GM21717 (cell line): ENCODE measurements around the gene SRF.

Experiments used
- ATAC-seq: cut with Tn5 transposase; IDR thresholded peaks from one replicate; pipeline ENCODE4 v1.9.1; 2021; ENCODE audit warnings: mild to moderate bottlenecking, moderate library complexity; ENCODE audit not compliant: unreplicated experiment

SRF gene

DNA sequence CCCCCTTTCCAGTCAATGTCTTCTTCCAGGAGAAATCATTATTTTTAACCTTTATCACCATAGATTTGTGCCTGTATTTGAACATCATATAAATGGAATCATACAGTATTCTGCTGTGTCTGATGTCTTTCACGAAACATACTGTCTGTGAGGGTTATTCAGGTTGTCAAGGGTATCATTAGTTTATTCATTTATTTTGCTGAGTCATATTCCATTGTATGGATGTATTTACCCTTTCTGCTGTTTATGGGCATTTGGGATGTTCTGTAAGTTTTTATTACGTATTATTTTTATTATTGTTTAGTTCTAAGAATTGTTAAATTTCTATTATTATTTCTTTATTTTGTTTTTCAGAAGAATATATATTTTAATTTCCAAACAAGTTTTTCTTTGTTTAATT, 36.2 kb downstream of the SRF start:
- ATAC-seq = no peak

DNA sequence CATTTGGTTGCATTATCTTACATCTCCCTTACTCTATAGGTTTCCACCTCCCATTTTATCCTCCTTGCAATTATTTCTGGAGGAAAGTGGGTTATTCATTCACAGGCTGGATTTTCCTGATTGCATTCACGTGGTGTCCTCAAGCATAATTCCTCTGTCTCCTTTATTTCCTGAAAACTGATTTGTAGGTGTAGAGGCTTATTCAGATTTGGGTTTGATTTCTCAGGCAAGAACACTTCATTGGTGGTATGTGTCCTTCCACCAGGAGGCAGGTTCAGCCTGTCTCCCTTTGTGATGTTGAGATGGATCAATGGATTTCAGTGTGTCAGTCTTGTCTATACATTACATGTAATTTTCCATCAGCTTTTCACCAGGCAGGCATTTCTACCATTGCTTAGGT, 40.9 kb downstream of the SRF start:
- ATAC-seq = no peak

DNA sequence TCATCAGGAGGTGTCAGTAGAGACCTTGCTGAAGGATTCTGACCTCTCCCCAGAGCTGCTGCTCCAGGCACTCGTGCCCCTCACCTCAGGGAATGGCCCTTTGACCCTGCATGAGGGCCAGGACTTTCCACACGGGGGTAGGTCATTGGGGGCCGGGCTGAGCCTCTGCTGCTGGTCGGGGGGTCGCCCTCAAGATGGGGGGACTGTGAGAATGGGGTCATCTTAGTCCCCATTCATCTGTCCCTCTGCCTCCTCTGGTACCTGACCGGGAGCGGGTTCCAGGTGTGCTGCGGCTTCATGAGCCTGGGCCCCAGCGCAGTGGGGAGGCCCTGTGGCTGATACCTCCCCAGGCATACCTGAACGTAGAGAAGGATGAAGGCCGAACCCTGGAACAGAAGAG, 42.4 kb downstream of the SRF start:
- no peak for ATAC-seq

DNA sequence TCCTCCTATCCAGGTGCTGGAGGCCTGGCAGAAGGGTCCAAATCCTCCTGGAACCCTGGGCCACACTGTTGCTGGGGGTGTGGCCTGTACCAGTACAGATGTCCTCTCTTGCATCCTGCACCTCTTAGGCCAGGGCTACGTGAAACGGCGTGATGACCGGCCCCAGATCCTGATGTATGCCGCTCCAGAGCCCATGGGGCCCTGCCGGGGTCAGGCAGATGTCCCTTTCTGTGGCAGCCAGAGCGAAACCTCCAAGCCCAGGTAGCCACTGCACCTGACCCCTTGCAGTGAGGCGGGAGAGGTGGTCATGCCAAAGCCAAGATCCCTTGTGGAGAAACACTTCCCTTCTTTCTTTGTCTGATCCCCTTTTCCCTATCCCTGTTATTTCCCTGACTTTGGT, 44.0 kb downstream of the SRF start:
- ATAC-seq = no peak

DNA sequence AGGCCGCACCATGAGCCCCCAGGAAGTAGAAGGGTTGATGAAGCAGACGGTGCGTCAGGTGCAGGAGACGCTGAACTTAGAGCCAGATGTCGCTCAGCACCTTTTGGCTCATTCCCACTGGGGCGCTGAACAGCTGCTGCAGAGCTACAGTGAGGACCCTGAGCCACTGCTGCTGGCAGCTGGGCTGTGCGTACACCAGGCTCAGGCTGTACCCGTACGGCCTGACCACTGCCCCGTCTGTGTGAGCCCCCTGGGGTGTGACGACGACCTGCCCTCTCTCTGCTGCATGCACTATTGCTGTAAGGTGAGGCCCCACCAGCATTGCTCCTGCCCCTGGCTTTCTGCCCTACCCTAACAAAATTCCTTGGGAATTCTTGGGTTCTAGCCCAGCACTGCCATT, 45.1 kb downstream of the SRF start:
- ATAC-seq = no peak

DNA sequence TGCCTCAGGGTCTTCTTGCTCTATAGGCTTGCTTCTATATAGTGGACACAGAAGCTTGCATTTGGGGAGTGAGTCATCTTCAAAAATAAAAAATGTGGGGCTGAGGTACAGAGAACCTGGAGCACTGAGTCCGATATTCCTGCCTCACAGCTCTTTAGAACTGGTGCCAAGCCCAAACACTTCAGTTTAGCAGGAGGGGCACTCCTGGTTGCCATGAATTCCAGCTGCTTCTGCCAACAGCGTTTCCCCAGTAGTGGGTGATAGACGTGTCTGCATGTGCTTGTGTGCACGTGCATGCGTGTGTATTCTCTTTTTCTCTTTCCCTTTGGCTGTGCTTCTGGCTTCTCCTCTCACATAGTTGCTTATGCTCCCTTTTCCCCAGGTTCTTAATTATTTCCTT, 46.3 kb downstream of the SRF start:
- ATAC-seq = no peak

DNA sequence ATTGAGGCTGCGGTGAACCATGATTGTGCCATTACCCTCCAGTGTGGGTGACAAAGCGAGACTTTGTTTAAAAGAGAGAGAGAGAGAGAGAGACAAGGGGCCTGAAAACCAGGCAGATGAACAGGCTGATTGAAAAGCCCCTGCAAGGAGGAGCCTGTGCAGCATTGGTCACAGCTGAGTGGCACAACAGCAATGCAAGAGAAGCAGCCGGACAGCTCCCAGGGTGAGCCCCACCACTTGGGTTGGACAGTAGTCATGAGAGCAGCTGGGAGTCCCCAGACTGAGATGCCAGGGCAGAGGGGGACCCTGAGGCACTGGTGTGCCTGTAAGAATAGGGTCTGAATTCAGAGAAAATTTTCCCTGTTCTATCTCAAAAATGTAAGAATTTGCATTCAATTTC, 48.0 kb downstream of the SRF start:
- no peak for ATAC-seq

DNA sequence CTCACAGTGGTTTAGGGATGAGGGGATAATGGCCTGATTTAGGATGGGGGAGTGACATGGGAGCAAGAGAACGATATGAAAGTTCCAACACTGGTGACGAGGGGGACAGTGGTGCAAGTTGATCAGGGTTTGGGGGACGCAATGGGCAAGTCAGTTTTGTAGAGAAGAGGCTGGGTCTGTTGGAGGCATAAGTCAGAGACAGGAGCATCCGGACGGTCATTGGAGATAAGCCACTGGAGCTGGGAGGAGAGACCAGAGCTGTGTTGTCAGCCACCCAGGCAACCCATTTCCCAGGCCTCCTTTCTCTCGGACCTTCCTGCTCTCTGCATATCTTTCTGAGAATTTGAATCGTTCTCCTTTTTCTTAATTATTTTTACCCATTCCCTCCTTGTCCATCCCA, 48.7 kb downstream of the SRF start:
- ATAC-seq = no peak

DNA sequence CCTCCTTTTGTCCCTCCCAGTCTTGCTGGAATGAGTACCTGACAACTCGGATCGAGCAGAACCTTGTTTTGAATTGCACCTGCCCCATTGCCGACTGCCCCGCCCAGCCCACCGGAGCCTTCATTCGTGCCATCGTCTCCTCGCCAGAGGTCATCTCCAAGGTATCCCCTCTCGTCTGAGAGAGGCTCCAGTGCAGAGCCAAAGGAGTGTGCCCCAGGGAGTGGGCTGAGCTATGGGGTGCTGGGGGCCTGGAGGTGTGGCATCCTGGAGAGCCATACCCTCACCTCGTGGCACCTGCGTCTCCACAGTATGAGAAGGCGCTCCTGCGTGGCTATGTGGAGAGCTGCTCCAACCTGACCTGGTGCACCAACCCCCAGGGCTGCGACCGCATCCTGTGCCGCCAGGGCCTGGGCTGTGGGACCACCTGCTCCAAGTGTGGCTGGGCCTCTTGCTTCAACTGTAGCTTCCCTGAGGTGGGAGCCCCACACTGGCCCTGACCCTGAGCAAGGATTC, 49.4 kb downstream of the SRF start:
- no peak for ATAC-seq

DNA sequence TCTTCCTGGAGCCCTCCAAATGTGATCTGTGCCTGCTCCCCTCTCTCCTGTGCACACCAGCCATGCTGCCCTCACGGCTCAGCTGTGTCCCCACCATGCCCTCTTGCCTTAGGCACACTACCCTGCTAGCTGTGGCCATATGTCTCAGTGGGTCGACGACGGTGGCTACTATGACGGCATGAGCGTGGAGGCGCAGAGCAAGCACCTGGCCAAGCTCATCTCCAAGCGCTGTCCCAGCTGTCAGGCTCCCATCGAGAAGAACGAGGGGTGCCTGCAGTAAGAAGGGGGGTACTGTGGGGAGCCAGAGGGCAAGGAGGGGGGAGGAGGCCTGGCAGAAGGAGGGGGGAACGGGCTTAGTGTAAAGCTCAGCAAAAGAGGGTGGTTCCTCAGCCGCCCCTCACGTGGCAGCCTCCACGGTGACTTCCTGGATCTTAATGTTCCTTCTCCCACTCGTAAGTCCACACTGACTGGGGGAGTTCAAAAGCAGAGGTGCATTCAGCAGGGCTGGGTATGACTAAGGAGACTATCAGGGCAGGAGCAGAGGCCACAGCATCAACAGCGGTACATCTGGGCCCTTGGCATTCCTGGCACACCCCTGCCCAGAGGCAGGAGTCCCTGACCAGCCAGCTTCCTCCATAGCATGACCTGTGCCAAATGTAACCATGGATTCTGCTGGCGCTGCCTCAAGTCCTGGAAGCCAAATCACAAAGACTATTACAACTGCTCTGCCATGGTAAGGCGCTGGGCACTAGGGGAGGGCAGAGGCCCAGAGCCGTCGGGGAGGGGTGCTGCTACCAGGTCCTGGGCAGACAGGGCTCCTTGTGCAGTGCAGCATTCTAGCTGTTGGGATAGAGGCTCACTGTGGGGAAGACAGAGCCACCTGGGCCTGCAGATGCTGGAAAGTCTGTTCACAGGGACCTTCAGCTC, 50.2 kb downstream of the SRF start:
- no peak for ATAC-seq

DNA sequence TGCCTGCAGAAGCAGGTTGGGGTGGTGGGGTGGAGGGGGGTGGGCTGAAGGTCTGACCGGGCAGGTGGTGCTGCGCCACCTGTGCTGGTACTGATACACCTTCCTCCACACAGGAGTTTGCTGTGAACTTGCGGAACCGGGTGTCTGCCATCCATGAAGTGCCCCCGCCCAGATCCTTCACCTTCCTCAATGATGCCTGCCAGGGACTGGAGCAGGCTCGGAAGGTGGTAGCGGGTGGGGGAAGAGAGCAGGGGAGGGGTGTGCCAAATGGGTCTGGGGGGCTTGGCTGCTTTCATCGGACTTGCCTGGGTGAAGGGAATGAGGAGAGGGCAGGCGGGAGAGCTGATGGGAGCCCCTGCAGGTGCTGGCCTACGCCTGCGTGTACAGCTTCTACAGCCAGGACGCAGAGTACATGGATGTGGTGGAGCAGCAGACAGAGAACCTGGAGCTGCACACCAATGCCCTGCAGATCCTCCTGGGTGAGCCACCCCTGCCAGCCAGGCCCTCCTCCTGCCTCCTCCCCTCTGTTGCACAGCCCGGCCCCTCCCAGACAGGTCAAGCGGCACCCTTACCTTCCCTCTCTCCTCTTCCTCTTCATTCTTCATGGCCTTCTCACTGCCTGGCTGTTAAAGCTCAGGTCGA, 51.5 kb downstream of the SRF start:
- ATAC-seq = no peak

DNA sequence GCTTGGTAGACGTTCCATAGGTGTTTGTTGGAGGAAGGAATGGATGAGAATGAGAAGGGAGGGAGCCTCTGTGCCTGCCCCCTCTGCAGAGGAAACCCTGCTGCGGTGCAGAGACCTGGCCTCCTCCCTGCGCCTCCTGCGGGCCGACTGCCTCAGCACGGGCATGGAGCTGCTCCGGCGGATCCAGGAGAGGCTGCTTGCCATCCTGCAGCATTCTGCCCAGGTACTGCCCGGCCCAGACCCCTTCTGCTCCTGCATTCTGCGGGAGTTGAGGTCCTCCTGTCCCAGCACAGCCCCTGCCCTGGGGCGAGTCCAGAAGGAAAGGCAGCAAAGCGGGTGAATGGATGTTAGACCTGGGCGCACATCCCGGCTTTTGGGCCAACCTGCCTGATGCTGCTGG, 52.1 kb downstream of the SRF start:
- no peak for ATAC-seq

DNA sequence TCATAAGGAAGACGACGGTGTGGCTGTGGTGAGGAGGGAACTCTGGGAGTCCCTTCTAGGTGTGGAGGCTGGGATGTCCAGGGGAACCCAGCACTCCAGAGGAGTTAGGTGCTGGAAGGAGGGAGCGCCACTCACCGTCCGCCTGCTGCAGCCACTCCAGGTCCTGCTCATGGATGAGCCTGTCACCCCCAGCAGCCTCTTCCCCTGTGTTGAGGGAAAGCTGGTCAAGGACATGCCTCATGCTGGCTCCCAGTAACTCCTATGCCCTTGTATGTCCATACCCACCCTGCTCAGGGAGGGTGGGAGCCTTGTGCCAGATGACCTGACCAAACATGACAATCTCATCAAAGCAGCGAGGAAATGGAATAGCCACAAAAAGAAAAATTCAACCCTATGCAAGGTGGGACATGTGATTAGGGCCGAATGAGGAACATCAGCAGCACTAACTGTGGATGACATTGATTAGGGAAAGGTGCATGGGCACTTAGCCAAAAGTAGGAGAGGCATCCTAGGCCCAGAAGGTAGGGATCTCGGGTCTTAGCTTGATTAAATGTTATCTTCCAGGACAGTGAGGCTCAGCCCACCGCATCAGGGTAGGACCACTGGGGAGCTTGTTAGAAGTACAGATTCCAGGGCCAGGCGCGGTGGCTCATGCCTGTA, 55.3 kb downstream of the SRF start:
- ATAC-seq = no peak

DNA sequence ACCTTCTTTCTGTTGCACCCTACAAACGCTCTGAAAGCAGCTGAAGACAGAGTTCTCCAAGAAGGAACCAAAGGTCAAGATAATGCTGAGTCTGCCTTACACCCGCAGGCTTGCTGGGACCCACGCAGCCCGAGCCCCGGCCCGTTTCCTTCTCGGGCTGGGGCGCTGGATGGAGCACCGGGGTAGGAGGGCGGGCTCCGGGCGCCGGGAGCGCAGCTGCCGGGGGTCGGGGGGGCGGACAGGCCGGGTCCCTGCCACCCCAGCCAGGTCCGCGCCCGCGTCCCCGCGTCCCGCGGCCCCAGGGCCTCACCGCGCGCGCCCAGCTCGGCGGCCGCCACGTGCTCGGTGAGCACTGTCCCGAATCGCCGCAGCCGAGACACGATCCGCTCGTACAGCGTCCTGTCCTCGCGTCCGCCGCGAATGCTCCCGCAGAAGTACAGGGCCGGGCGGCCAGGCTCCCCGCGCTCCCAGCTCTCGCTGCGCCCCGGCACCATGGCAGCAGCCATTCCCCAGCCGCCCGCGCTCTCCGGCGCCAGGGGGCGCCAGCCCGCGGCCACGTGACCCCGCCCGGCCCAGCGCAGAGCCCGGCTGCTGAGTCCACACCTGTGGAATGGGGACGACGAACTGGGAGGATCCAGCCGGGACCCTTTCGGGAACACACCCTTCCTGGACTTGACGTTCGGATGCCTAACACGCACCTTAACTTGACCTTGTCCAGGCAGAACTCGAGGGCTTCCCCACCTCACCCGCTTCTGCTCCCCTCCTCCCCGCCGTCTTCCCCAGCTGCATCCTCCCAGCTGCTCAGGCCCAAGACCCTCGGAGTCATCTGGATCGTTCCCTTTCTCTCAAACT, 58.1 kb downstream of the SRF start, which contains the start of gene DNPH1:
Gene DNPH1 (minus strand): TSS at position 531 of the 852 bp plus-strand sequence. CDS start 25 bp downstream, at position 506.
- ATAC-seq = no peak

DNA sequence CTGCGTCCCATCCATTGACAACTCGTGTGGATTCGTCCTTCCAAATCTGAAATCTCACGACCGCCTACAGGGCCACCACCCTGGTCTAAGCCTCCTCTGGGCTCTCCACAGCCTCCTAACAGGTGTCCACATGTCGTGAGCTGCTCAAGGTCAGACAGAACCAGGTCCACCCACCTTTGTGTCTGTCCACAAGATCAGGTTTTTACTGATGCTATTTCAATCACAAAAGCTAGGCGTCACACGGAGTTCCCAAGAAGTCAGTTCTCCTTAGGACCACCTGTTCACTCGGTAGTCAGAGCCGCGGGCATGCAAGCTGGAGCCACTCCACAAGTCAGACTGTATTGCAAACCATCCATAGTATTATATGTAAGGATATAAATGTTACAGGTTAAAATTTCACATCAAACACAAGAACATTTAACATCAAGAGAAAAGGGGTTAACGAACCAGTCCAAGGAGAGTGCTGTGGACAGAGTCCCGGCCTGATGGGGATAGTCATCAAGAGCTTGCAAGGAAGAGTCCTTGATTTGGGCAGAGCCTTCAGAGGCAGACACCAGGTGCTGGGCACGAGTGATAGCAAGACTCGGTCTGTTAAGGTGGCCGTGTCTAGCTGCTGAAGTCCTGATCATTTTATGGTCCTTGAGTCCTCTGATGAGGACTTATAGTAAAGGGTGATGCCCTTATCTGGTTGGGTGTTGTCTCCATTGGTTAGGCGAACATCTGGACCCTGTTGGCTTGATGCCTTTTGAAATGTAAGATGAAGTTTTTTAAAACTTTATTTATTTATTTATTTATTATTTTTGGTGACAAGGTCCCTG, 58.9 kb downstream of the SRF start:
- no peak for ATAC-seq

DNA sequence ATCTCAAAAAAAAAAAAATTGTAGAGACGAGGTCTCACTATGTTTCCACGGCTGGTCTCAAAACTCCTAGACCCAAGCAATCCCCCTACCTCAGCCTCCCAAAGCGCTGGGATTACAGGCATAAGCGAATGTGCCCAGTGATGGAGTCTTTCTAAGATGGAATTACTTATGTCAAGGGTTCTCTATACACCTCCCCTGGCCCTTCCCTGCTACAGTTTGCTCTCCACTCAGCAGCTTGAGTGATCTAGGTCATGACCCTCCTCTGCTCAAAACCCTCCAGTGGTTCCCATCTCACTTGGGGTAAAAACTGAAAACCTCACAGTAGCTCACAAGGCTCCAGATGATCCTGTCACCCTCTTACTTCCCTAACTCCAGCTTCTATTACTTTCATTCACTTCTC, 60.0 kb downstream of the SRF start:
- ATAC-seq = no peak
